HUES6 (cell line): ENCODE data around the gene SPG11.

ENCODE experiments used
- H3K27ac ChIP-seq: 2 replicates; pipeline ENCODE4 v1.7.0; 2013; ENCODE audit warnings: low read depth, mild to moderate bottlenecking, low read length, inconsistent platforms
- H3K27me3 ChIP-seq: 2 replicates; pipeline ENCODE4 v1.6.1; 2013; ENCODE audit warnings: low read length; ENCODE audit not compliant: control insufficient read depth, insufficient read depth
- H3K36me3 ChIP-seq: 2 replicates; pipeline ENCODE4 v1.6.1; 2013; ENCODE audit warnings: low read length; ENCODE audit not compliant: control insufficient read depth, insufficient read depth
- H3K4me1 ChIP-seq: 2 replicates; pipeline ENCODE4 v1.6.1; 2013; ENCODE audit warnings: low read length; ENCODE audit not compliant: control insufficient read depth, insufficient read depth
- H3K4me3 ChIP-seq: 2 replicates; pipeline ENCODE4 v1.5.1; 2013; ENCODE audit warnings: low read depth, low read length
- H3K9ac ChIP-seq: one replicate; pipeline ENCODE4 v1.6.1; 2013; ENCODE audit warnings: mild to moderate bottlenecking, low read length
- H3K9me3 ChIP-seq: 2 replicates; pipeline ENCODE4 v1.6.1; 2013; ENCODE audit warnings: low read depth, low read length; ENCODE audit not compliant: control insufficient read depth, insufficient read depth

The SPG11 gene

DNA sequence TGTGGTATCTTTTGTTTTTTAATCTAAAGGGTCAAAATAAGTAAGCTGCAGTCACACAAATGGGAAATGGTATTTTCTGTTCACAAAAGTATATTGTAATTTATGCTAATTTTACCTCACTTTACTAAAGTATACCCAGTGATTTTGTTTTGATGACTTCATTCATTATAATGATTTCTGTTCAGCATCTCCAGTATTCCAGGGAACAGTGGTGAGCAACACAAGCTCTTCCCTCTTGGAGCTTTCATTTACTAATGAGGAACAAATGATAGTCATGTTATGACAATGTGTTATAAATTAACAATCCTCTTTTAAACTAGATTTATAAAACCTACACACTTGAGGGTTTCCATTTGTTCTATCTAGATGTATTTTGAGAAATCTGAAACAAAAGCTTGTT lies 147.0 kb downstream of the SPG11 start:
- Histone ChIP-seq H3K4me1 (no peaks in the 10 kb centered on the region), H3K27ac (no peak overlapping the region), H3K27me3 (no peaks in the 10 kb centered on the region), H3K9me3 (no peaks in the 10 kb centered on the region), H3K36me3 (peaks cover 65% of the 10 kb centered on the region), H3K9ac (no peak overlapping the region), H3K4me3 (no peak overlapping the region)
